ENCODE results near the gene COL15A1. TPM values are rescaled to one million over a fixed set of nuclear protein-coding genes. Genes with fewer than 3 reads are reported as not detected.

The COL15A1 gene
- total and polyA plus RNA-seq, 2 of the 8 experiments (the other 6 are each of a cell fraction or from before 2014, with no cell fraction given): 0.12 to 0.15 TPM

DNA sequence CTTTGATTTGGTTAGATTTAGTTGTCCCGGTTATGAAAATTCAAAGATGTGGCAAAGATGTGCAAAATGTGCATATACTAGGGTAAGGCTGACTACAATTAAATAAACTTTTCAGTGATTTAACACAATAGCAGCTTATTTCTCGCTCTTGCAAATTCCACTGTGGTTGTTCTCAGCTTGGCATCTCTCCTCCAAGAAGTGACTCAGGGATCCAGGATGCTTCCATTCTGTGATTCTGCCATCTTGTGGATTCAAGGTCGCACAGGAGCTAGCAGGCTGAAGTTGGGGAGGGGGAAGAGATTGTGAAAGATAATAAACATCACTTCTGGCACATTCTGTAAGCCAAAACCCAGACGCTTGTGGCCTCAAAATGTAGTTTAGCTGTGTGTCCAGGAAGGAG lies 101.1 kb downstream of the COL15A1 start:
- Histone ChIP-seq H2BK12ac (ENCODE audit: low read depth, low read length) (no peak overlapping the region), H3K56ac (replicated peaks; ENCODE audit: insufficient read length, low read depth, low read length) (no peak overlapping the region), H2BK120ac (replicated peaks; ENCODE audit: low read depth, low read length) (no peak overlapping the region), H3K14ac (ENCODE audit: insufficient read length) (no peak overlapping the region), H3K9ac (replicated peaks in 1 of 4; ENCODE audit: extremely low read depth in 1 of 4, low read depth in 3 of 4, low read length in 3 of 4) (no peak overlapping the region), H3K23me2 (ENCODE audit: low read depth, low read length) (no peaks in the 10 kb centered on the region), H2BK5ac (ENCODE audit: low read depth, low read length) (no peak overlapping the region), H3K18ac (ENCODE audit: extremely low read depth, low read length) (no peak overlapping the region), H3K9me3 (ENCODE audit: insufficient read depth in 2 of 2, low read depth in 1 of 2, low read length in 1 of 2) (0 out of 4 replicates have a peak, but pooled peaks cover 0 to 2% of the 10 kb centered on the region in 2 experiments), H3K36me3 (ENCODE audit: control insufficient read depth in 2 of 4, insufficient read depth in 4 of 4, low read length in 3 of 4) (no peaks in the 10 kb centered on the region), H3K4ac (replicated peaks; ENCODE audit: insufficient read length, low read depth, low read length) (no peak overlapping the region), H3K27me3 (replicated peaks in 1 of 4; ENCODE audit: control insufficient read depth in 3 of 4, extremely low read depth in 1 of 4, insufficient read depth in 3 of 4, low read length in 3 of 4) (no peaks in the 10 kb centered on the region), H3K79me1 (ENCODE audit: low read depth, low read length) (no peaks in the 10 kb centered on the region), H2BK15ac (ENCODE audit: low read length) (no peak overlapping the region), H3K4me1 (replicated peaks in 1 of 4; ENCODE audit: control insufficient read depth in 3 of 4, insufficient read depth in 4 of 4, low read length in 3 of 4) (no peaks in the 10 kb centered on the region), H3K4me3 (ENCODE audit: extremely low read depth in 1 of 4, insufficient read depth in 2 of 4, low read depth in 3 of 4, low read length in 4 of 4) (no peak overlapping the region), H2AK5ac (ENCODE audit: low read depth, low read length) (no peak overlapping the region), H3K79me2 (ENCODE audit: control insufficient read depth in 1 of 2, insufficient read depth in 2 of 2, low read length in 2 of 2) (no peaks in the 10 kb centered on the region), H2AFZ (ENCODE audit: low read length) (no peak overlapping the region), H4K91ac (replicated peaks; ENCODE audit: insufficient read length, low read length) (no peak overlapping the region), H2BK20ac (ENCODE audit: low read length) (no peak overlapping the region), H4K8ac (ENCODE audit: extremely low read depth, insufficient read depth, low read length) (no peak overlapping the region), H3K27ac (ENCODE audit: low read depth, low read length) (no peak overlapping the region), H3K23ac (ENCODE audit: insufficient read length) (no peak overlapping the region), H4K5ac (ENCODE audit: insufficient read length, low read depth, low read length) (no peak overlapping the region), H4K20me1 (replicated peaks in 1 of 2; ENCODE audit: control insufficient read depth in 1 of 2, insufficient read depth in 2 of 2, low read length in 2 of 2) (no peaks in the 10 kb centered on the region), H3K4me2 (ENCODE audit: insufficient read depth in 1 of 2, low read depth in 2 of 2, low read length in 2 of 2) (no peak overlapping the region)
- FAIRE-seq (no peak), DNase-seq (ENCODE audit: low read depth in 1 of 2, low spot score in 2 of 2) (no peak)
- ChIA-PET POLR2A (ENCODE audit: partially characterized antibody) (no interaction called here), CTCF (ENCODE audit: partially characterized antibody) (interaction anchor here (0.8 to 1.1 kb wide), 2 partner anchors 43 to 70 kb away, joined by 3 read pairs; no protein-coding TSS in a partner anchor)
- TF ChIP-seq RFX5 (IDR thresholded peaks at IDR 0.05; ENCODE audit: borderline replicate concordance, low read depth, low read length) (no peak), RAD21 (IDR thresholded peaks at IDR 0.05 in 1 of 2, conservative IDR thresholded peaks at IDR 0.05 in 1 of 2; ENCODE audit: low read depth in 2 of 2, low read length in 2 of 2) (peak in 1 of 2 experiments; percentile 7; a peak in 1 of 4 replicates)
- 57% methylated on average over 4 of the region's 4 CpGs; no CpG with 5 or more reads in 1 of the 2 experiments for WGBS, 2 experiments (ENCODE audit: extremely low coverage in 1 of 2, insufficient coverage in 1 of 2, insufficient read length in 1 of 2, insufficient replicate concordance in 2 of 2, low coverage in 1 of 2, low lambda C conversion rate in 2 of 2, missing lambda C conversion rate in 1 of 2)

All from H1 (cell line).